Measurements from ENCODE around the gene GOLPH3L.
"Not testable (repeated sequence)": the region's sequence is repeated elsewhere in the genome, so short reads cannot be mapped to it uniquely, and the experiment has no call there.

GOLPH3L gene

GRCh38 chr1:150686275-150686674 lies 10.7 kb downstream of the GOLPH3L start:
- DNase-seq (ENCODE audit: low spot score in 2 of 2), result no peak
- no peaks in the 10 kb centered on the region for H3K9me3 Mint-ChIP-seq
- peak overlapping the region; percentile 20 for H3K27ac Mint-ChIP-seq
- H3K4me1 Mint-ChIP-seq, result peaks cover 6% of the 10 kb centered on the region
- H3K4me3 Mint-ChIP-seq, result no peak overlapping the region
- ATAC-seq, result no peak
- peaks cover 54% of the 10 kb centered on the region for H3K36me3 Mint-ChIP-seq

- peak; percentile 19 for ATAC-seq
- H3K4me3 Mint-ChIP-seq, result no peak overlapping the region
These were observed 13.0 kb downstream of the GOLPH3L start for GRCh38 chr1:150683914-150684313.

GRCh38 chr1:150678988-150679387 lies 18.0 kb downstream of the GOLPH3L start:
- Mint-ChIP-seq H3K4me3 (no peak overlapping the region), H3K9me3 (no peaks in the 10 kb centered on the region), H3K4me1 (no peaks in the 10 kb centered on the region), H3K27ac (no peak overlapping the region), H3K36me3 (peaks cover 43% of the 10 kb centered on the region)
- ATAC-seq (no peak), DNase-seq (ENCODE audit: low spot score in 2 of 2) (no peak)

More at GRCh38 chr1:150683914-150684313, 13.0 kb downstream of the GOLPH3L start:
- H3K27ac Mint-ChIP-seq, result no peak overlapping the region
- H3K36me3 Mint-ChIP-seq, result peaks cover 53% of the 10 kb centered on the region
- H3K4me1 Mint-ChIP-seq, result peaks cover 4% of the 10 kb centered on the region
- H3K9me3 Mint-ChIP-seq, result no peaks in the 10 kb centered on the region
- no peak for DNase-seq (ENCODE audit: low spot score in 2 of 2)

- DNase-seq (ENCODE audit: low spot score in 2 of 2) (no peak), ATAC-seq (no peak)
- Mint-ChIP-seq H3K27ac (no peak overlapping the region), H3K9me3 (no peaks in the 10 kb centered on the region), H3K4me1 (no peaks in the 10 kb centered on the region), H3K4me3 (no peak overlapping the region), H3K36me3 (peaks cover 53% of the 10 kb centered on the region)
These were observed 22.1 kb downstream of the GOLPH3L start for GRCh38 chr1:150674881-150675280.

GRCh38 chr1:150663321-150663720 lies 33.6 kb downstream of the GOLPH3L start:
- Mint-ChIP-seq H3K4me1 (no peaks in the 10 kb centered on the region), H3K9me3 (no peaks in the 10 kb centered on the region), H3K27ac (no peak overlapping the region), H3K36me3 (peaks cover 59% of the 10 kb centered on the region), H3K4me3 (no peak overlapping the region)
- ATAC-seq (no peak), DNase-seq (ENCODE audit: low spot score in 2 of 2) (no peak)

GRCh38 chr1:150662811-150663210 lies 34.1 kb downstream of the GOLPH3L start:
- peaks cover 59% of the 10 kb centered on the region for H3K36me3 Mint-ChIP-seq
- DNase-seq (ENCODE audit: low spot score in 2 of 2) (no peak), ATAC-seq (no peak)
- no peak overlapping the region for H3K4me3 Mint-ChIP-seq
- H3K27ac Mint-ChIP-seq, result no peak overlapping the region
- H3K9me3 Mint-ChIP-seq, result no peaks in the 10 kb centered on the region
- H3K4me1 Mint-ChIP-seq, result no peaks in the 10 kb centered on the region

GRCh38 chr1:150661156-150661555 lies 35.8 kb downstream of the GOLPH3L start:
- Mint-ChIP-seq H3K9me3 (no peaks in the 10 kb centered on the region), H3K4me3 (no peak overlapping the region), H3K27ac (no peak overlapping the region), H3K36me3 (peaks cover 50% of the 10 kb centered on the region), H3K4me1 (no peaks in the 10 kb centered on the region)
- no peak for DNase-seq (ENCODE audit: low spot score in 2 of 2)
- ATAC-seq, result no peak

GRCh38 chr1:150660584-150660983 lies 36.4 kb downstream of the GOLPH3L start:
- Mint-ChIP-seq H3K4me1 (no peaks in the 10 kb centered on the region), H3K9me3 (no peaks in the 10 kb centered on the region), H3K27ac (no peak overlapping the region), H3K36me3 (peaks cover 46% of the 10 kb centered on the region), H3K4me3 (no peak overlapping the region)
- ATAC-seq, result no peak
- DNase-seq (ENCODE audit: low spot score in 2 of 2), result no peak

- H3K27ac Mint-ChIP-seq; ATAC-seq; H3K4me3 Mint-ChIP-seq; H3K4me1 Mint-ChIP-seq; DNase-seq (ENCODE audit: low spot score in 2 of 2); H3K9me3 Mint-ChIP-seq: not testable (repeated sequence)
- H3K36me3 Mint-ChIP-seq, result peaks cover 40% of the 10 kb centered on the region
These were observed 39.9 kb downstream of the GOLPH3L start for GRCh38 chr1:150657064-150657463.

- not testable (repeated sequence) for DNase-seq (ENCODE audit: low spot score in 2 of 2); H3K9me3 Mint-ChIP-seq; ATAC-seq; H3K4me1 Mint-ChIP-seq; H3K4me3 Mint-ChIP-seq; H3K27ac Mint-ChIP-seq
- peaks cover 21% of the 10 kb centered on the region for H3K36me3 Mint-ChIP-seq
These were observed 42.3 kb downstream of the GOLPH3L start for GRCh38 chr1:150654635-150655034.

- Mint-ChIP-seq H3K27ac (no peak overlapping the region), H3K9me3 (no peaks in the 10 kb centered on the region), H3K36me3 (peaks cover 48% of the 10 kb centered on the region), H3K4me3 (no peak overlapping the region), H3K4me1 (no peaks in the 10 kb centered on the region)
- no peak for ATAC-seq
- DNase-seq (ENCODE audit: low spot score in 2 of 2), result no peak
These were observed 46.8 kb downstream of the GOLPH3L start for GRCh38 chr1:150650193-150650592.

- Mint-ChIP-seq H3K36me3 (peaks cover 48% of the 10 kb centered on the region), H3K27ac (no peak overlapping the region), H3K4me1 (no peaks in the 10 kb centered on the region), H3K9me3 (no peaks in the 10 kb centered on the region), H3K4me3 (no peak overlapping the region)
- DNase-seq (ENCODE audit: low spot score in 2 of 2), result no peak
- ATAC-seq, result no peak
These were observed 47.4 kb downstream of the GOLPH3L start for GRCh38 chr1:150649441-150650075.

- H3K36me3 Mint-ChIP-seq, result peaks cover 14% of the 10 kb centered on the region
- no peak overlapping the region for H3K4me3 Mint-ChIP-seq
- H3K27ac Mint-ChIP-seq, result no peak overlapping the region
- DNase-seq (ENCODE audit: low spot score in 2 of 2), result no peak
- ATAC-seq, result no peak
- no peaks in the 10 kb centered on the region for H3K9me3 Mint-ChIP-seq
- H3K4me1 Mint-ChIP-seq, result no peaks in the 10 kb centered on the region
These were observed 54.7 kb downstream of the GOLPH3L start for GRCh38 chr1:150642296-150642695.

GRCh38 chr1:150641126-150641815 lies 55.7 kb downstream of the GOLPH3L start:
- ATAC-seq; H3K4me1 Mint-ChIP-seq; H3K4me3 Mint-ChIP-seq; H3K36me3 Mint-ChIP-seq; DNase-seq (ENCODE audit: low spot score in 2 of 2); H3K9me3 Mint-ChIP-seq: not testable (repeated sequence)
- H3K27ac Mint-ChIP-seq, result peak overlapping the region; percentile 35

- not testable (repeated sequence) for H3K4me3 Mint-ChIP-seq
These were observed 58.5 kb downstream of the GOLPH3L start for GRCh38 chr1:150638430-150638829.

More at GRCh38 chr1:150638430-150638829, 58.5 kb downstream of the GOLPH3L start:
- not testable (repeated sequence) for DNase-seq (ENCODE audit: low spot score in 2 of 2); H3K27ac Mint-ChIP-seq; H3K36me3 Mint-ChIP-seq; H3K4me1 Mint-ChIP-seq; ATAC-seq; H3K9me3 Mint-ChIP-seq
